OCI-LY7 (cell line): Measurements from ENCODE around the gene LYPLA2.

Experiments used
- CTCF ChIP-seq: fragments of 200-600 bp; sonication (generic); conservative IDR thresholded peaks from 2 replicates; pipeline ENCODE4 v1.5.1; 2014; ENCODE audit warnings: mild to moderate bottlenecking, antibody characterized with exemption, low read length, moderate library complexity, mixed read lengths
- EZH2phosphoT487 ChIP-seq: fragments of 200-600 bp; sonication (generic); IDR thresholded peaks from 2 replicates; pipeline ENCODE4 v1.6.1; 2018; ENCODE audit warnings: low read depth, borderline replicate concordance, mild to moderate bottlenecking, mixed run types, antibody characterized with exemption, low read length, moderate library complexity, mixed read lengths

DNA sequence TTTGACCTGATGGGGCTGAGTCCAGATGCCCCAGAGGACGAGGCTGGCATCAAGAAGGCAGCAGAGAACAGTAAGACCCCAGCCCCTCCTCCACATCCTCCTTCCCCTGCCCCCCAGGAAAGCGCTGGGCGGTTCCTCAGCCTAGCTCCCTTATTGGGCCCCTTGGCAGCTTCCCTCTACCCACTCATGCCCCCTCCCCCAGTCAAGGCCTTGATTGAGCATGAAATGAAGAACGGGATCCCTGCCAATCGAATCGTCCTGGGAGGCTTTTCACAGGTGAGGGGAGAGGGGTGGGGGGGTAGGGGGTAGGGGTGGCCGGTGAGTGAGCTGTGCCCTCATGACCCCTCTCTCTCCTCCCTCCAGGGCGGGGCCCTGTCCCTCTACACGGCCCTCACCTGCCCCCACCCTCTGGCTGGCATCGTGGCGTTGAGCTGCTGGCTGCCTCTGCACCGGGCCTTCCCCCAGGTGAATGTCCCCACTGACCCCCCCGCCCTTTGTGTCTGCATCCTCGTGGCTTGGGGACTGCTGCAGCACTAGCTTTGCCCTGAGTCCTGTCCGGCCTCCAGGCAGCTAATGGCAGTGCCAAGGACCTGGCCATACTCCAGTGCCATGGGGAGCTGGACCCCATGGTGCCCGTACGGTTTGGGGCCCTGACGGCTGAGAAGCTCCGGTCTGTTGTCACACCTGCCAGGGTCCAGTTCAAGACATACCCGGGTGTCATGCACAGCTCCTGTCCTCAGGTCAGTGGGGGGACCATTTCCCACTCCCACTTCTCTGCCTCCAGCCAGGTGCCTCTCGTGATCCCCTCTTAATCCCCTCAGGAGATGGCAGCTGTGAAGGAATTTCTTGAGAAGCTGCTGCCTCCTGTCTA is 3.2 kb downstream of the LYPLA2 start:
- no peak for TF ChIP-seq EZH2phosphoT487
- TF ChIP-seq CTCF, result no peak
